GM12891 (cell line): ENCODE measurements around the gene CRTAP.
"Not testable (repeated sequence)": the region's sequence is repeated elsewhere in the genome, so short reads cannot be mapped to it uniquely, and the experiment has no call there.

Experiments
- PAX5 ChIP-seq: IDR thresholded peaks from 2 replicates; pipeline ENCODE4 v1.6.1; 2011; ENCODE audit warnings: low read length, moderate library complexity, mild to moderate bottlenecking; ENCODE audit not compliant: insufficient read depth, severe bottlenecking
- POLR2A ChIP-seq: IDR thresholded peaks from 2 replicates; pipeline ENCODE4 v1.6.1; 2011; ENCODE audit warnings: low read depth, low read length, control low read depth
- POLR2AphosphoS5 ChIP-seq: IDR thresholded peaks from 2 replicates; pipeline ENCODE4 v1.6.1; 2011; ENCODE audit warnings: low read depth, low read length, control low read depth
- TAF1 ChIP-seq: IDR thresholded peaks from 2 replicates; pipeline ENCODE4 v1.6.1; 2011; ENCODE audit warnings: low read depth, low read length, control low read depth

- not testable (repeated sequence) for TF ChIP-seq POLR2A, POLR2AphosphoS5, TAF1, PAX5
Measured at GRCh38 chr3:33139006-33139623, 25.3 kb downstream of the CRTAP start.
